Activated CD4-positive, alpha-beta T cell treated with anti-CD3 and anti-CD28 coated beads, Interleukin-2, amount 50 U/mL, for 4 hours (primary cell): ENCODE results near the gene NELL1.

Source experiments
- DNase-seq, 2 experiments: peaks; one replicate each; pipeline ENCODE4 v3.0.0-alpha.2; 2020

Gene NELL1

DNA sequence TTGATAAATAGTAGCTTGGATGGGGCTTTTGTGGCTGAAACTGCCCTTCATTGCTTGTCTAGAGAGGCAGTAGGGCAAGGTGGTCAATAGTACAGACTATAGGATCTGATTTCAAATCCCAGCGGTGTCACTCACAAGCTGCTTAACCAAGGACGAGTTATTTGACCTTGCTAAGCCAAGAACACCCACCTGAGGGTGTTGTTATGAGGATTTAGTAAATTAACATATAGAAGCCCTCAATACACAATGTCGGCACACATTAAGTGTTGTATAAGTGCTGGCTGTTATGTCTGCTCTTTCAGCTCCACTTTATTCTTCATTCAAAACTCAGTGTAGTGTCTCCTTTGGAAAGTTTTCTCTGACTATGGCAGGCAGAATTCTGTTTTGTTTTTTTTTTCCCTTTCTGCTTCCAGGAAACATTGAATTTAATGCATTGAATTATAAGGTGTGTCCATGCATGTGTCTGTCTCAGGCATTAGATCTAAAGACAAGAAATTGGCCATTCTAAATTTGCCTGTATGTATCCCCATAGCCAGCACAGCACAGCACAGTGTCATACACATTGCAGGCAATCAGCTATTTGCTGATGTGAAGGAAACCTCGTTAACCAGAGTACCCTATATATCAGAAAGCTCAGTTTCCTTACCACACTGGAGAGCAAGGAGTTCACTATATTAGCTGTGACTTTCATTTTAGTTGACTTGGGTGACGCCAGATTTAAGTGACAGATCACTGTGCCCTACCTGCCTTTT is 212.1 kb downstream of the NELL1 start:
- no peak for DNase-seq

DNA sequence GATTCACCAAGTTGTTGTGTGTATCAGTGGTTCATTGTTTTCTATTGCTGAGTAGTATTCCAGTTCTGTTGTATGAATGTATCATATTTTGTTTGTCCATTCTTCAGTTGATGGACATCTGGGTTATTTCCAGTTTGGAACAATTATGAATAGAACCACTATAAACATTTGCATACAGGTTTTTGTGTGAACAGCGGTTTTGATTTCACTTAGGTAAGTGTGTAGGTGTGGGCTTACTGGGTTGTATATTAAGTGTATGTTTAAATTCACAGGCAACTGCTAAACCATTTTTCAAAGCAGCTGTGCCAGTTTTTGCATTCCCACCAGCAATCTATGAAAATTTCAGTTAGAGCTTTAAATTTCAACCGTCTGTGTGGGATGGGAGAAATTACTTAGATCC is 217.8 kb downstream of the NELL1 start:
- DNase-seq: no peak

DNA sequence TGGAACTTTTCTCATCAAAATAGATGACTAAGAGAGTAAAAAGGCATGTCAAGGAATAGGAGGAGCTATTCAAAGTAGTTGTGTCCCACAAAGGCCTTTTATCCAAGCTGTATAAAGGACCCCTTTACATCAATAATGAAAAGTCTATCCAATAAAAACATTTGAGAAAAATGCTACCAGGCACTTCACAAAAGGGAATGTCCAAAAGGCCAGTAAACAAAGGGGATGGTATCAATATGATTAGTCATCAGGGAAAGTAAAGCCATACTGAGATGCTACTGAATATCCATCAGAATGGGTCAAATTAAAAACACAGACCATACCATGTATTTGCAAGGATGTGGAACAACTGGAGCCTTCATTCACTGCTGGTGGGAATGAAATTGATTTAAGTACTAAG is 224.9 kb downstream of the NELL1 start:
- no peak for DNase-seq

DNA sequence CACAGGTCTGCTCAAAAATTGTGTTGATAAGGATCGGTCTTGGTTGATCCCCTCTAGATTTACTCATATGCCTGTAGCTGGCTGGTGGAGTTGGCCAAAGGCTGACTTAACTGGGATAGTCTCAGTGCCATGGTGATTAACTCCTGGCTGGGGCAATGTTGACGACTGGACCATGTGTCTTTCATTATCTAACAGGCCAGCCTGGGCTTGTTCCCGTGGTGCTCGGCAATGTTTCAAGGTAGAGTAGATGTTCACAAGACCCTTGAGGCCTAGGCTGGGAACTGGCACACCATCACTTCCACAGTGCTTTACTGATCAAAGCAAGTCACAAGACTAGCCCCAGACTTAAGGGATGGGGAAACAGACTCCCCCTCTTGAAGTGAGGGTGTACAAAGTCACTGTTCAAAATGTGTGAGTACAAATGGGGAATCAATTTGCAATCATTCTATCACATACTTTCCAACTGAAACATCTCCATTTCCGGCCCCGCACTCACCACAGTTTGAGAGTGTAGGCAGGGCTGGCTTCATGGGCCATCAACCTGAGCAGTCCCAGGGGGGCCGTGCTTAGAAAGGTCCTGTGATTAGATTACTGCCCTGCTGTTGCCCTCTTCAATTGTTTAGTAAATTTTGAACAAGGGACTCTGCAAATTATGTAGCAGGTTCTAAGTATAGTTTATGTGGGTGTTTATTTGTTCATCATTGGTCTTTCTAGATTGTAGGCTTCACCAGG is 240.8 kb downstream of the NELL1 start:
- DNase-seq: no peak

DNA sequence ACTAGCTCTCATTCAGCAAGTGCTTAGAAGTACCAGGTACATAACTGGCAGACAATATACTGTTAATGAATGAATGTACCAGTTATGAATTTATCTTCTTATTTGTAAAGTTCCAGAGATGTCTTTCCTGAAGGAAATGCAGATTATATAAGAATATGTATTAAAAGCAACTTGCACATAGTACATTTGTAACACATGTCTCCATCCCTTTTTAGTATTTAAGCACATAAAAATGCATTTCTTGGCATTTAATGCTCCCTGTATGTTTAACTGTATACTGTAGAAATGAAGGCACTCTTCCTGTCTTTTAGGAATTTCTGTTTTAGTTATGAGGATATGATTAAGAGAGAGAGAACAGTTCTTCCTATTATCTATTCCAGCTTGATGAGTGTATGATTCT is 241.3 kb downstream of the NELL1 start:
- no peak for DNase-seq

DNA sequence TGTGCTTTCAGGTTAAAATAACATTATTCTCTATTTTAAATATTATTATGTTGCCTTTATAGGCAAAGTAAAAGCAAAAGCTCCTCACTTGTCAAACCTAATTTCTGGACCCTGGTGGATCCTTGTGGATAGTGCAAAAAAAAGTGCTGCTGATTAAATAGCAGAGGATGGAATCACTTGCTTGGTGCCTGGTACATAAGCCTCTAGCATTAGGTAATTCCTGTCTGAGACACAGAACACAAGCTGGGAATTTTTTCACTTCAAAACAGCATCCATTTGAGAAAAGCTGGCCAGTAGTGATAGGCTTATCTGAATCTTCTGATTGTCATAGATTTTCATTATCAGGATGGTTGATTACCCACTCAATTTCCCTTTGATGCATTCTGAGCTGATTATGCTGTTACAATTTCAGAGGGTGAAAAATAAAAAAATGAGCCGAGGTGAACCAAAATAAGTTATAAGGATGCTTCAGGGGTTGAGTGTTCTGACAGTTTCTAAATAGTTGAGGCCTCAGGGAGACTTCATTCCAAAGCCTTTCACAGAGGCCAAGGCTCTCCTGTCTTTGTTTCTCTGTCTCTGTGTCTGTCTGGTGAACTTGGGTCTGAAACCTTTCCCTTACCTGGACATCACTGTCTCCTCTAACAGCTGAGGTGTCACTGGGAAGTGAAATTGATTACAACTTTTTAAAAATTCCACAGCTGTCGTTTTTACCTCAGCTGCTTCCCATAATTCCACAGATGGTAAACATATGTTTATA is 242.9 kb downstream of the NELL1 start:
- DNase-seq: no peak

DNA sequence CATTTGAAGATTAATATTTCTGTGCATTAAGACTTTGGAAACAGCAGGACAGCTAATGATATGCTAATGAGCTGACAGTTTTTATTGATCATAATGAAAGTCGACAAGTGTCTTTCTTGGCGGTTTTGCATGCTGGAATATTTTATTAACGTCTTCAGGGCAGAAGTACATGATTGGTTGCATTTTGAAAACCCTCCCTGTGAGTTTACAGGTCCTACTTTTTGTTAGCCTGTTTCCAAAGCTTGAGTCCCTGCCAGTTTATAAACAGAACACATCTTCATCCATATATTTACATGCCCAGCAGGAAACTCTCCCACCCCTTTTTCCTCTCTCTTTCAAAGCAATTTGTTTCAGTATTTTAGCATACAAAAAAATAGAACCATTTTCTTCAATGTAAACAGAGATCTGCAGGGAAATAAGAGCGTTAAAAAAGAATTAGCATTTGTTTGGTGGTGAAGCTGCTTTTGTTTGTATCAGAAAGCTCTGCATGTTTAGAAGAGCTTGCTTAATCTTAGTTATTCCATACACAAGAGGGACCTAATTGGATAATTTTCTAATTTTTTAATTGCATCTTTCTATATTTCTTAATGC is 243.6 kb downstream of the NELL1 start:
- no peak for DNase-seq

DNA sequence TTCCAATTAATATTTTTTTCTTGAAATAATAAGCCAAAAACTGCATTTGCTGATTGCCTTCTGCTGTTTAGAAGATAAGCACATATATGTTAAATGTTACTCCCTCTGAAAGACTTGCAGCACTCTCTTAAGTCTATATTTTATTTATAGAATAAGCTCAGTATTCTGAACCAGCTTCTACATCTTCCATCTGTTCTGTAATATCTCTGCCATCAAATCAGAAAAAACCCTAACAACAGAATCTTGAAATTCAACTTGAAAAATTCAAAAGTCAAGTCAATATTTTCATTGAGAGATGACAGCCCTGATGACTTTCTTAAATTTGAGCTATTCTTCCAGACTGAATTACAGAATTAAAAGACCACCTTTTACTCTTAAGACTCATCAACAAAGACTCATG is 247.9 kb downstream of the NELL1 start:
- DNase-seq: no peak

DNA sequence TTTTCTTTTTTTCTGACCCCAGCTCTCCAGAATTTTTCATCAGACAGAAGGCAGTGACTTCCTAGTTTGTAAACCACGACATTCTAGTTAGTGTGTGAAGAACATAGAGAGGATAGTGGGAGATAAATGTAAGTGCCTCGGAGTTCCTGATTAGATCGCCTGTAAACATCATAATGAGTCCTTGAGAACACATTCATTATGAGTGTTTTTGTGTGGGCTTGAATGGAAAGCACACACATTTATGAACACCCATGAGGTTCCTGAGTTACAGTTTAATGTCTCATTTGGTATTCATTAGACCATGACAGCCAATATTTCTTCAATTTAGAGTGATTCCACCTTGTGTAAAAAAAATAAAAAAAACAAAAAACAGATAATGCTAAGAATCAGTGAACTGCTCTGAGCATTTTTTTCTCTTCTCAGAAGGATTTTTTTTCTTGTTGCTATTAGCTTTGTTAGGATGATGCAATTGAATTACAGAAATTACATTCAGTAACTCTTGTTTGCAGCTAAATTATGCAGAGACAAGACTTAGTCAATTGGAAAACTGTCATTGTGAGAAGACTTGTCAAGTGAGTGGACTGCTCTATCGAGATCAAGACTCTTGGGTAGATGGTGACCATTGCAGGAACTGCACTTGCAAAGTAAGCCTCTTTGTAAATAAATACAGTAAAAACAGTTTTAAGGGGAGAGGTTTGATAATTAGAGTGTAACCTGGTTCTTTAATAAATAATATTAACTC is 257.6 kb downstream of the NELL1 start:
- DNase-seq: no peak

DNA sequence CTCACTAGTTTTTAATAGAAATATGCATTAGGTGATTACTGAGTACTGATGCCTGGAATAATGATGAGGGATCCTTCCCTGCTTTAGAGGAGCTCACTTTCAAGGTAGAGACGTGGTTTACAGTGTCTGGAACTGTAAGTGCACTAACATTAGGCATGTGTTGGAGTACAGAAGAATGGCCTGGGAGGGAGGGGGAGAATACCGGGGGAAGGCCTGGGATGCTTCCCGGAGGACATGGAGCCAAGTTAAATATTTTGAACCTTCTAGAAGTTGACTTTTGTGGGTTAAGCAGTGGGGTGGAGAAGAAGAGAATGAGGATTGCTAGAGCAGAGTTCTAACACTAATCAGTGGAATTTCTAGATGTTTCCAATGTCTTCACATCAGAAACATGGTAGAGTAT is 261.6 kb downstream of the NELL1 start:
- DNase-seq: no peak

DNA sequence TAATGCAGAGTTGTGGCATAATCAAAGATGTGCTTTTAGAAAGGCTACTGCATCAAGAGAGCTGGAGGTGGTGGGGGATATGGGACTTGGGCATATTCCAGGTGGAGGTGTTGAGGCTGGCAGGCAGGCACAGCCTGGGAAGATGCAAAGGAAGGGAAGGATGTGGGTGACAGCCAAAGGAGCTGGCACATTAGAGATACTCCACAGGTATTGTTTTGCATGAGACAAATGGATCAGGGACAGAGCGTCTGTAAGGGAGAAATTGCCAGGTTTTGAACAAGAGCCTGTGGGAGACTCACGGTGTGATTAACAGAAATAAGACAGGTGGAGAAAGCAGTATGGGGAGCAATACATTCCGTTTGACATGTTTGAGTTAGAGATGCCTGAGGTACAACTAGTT is 263.7 kb downstream of the NELL1 start:
- no peak for DNase-seq

DNA sequence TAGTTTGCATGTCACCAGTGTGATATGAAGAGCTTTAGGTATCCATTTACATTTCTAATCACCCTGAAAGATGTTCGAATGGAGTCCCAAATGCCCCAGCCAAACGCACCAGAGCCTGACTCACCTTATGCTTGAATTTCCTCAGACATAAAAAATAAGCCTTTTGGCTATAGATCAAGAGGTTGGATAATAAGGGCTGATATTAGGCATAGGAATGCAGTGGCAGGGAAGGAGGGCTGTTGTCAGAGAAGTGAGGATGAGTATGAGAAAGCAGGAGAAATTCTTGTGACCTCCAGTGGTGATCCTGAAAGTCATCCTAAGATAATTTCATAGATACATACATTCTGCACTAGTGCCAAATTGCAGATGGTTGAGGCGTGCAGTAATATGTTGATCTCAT is 264.6 kb downstream of the NELL1 start:
- no peak for DNase-seq

DNA sequence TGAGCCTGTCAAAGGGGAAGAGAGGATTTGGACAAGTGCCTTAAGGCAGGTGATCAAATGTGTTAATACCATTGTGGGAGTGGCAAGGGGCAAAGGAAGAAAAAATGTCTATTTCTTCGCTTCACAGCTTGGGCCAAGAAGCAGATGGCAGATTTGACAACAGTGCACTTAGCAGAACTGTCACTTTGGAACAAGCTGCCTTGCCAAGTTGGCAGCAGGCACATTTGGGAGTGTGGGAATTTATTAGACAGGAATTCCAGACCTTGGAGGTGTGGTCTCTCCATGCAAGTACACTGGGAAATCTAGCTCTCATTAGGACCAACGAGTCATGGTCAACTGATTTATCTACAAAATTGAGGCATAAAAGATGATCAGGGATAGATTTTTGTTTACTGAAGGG is 265.1 kb downstream of the NELL1 start:
- DNase-seq: no peak

DNA sequence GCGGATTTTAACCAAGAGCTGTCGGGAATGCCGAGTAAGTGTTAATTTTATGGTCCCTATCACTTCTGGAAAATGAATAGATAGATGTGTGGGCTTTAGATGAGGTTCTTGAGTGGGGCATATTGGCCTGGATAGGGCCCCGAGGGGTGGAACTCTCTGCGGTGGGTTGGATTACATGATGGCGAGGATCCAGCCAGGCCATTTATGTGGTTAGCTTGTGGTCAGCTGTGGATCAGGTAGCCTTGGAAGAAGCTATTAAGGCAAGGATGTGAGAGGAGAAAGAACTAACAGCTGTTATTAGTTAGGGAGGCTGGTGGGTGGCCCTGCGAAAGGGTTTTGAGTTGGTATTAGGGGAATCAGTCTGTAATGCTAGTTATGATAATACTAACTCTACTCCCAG is 268.4 kb downstream of the NELL1 start:
- DNase-seq: no peak

DNA sequence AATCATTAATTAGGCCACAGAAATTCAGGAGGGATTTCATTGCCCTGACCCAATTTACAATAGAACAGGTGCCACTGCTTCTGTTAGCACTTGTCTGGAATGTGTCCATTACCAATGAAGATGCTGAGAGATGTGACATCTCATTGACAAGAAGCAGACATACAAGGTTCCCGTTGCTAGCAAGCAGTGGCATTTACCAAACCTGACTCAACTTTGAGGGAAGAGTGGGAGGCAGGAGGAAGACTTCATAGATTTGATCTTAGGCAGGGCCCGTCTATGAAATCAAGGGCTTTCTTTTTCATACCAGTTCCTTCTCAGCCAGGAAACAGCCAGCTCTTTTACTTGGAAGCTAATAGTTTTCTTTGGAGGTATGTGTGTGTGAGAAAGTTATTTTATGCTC is 280.2 kb downstream of the NELL1 start:
- no peak for DNase-seq

DNA sequence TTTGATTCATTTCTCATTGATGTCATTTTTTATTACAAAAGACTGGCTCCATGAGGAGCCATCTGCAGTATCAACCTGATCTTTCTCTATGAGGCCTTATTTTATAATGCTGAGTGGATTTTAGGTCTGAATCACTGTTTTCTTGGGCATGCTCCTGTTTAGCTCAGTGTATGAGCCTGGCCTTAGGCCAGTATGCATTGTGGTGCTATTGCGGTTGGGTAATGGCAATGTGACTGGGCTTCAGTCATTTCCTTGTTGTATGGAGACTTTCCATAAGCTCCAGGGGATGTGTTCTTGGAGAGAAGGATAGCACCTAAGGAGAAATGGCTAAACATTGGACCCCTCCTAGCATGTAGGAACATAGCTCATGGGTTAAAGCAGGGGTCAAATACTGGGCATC is 293.2 kb downstream of the NELL1 start:
- no peak for DNase-seq

DNA sequence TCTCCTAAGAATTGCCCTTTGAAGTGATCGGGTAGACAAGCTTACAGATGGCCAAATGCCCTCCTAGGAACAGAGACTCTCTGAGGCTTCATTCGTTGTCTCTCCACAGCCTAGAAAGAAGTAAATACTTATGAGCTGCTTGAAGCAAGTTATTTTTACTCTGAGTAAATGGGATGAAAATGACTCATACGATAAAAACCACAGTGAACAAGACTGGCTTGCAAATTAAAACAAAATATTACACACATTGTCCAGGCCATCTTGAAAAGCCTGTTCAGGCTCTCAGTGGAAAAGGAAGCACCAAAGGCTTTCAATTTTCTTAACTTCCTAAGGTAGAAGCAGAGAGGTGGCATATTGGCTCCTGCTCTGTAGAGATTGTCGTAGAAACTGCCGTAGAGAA is 294.2 kb downstream of the NELL1 start:
- no peak for DNase-seq

DNA sequence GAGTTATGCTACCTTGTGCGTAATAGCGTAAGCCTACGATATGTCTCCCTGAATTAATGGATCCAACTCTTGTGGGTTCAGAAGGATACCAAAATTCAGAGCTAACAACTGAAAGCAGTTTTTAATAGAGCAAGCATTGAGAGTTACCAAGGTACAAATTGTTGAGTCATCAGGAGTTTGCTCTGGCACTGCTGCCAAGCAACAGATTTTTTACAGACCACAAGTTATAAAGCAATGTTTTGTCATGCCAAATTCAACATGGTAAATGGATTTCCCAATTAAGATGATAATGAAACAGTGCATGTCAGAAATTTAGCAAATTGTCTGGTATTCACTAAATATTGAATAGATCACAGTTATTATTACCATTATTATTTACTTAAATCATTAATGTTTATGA is 295.6 kb downstream of the NELL1 start:
- DNase-seq: no peak

DNA sequence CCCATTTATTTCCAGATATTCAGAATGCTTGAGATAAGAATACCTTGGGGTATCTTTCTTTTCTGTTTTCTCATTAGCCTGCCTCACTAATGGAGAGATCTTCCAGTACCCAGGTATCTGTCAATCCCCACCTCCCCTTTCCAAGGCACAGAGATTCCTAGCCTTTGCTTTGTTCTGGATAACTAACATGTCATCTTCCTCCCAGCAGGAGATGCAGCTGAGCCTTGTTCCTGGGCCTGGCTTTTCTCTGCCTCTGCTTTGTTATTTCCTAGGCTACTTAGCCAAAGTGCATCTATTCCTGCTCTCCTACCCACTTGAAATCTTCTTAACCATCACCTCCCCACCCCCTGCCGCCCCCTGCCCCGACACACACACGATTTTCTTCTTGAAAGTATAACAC is 297.1 kb downstream of the NELL1 start:
- DNase-seq: no peak

DNA sequence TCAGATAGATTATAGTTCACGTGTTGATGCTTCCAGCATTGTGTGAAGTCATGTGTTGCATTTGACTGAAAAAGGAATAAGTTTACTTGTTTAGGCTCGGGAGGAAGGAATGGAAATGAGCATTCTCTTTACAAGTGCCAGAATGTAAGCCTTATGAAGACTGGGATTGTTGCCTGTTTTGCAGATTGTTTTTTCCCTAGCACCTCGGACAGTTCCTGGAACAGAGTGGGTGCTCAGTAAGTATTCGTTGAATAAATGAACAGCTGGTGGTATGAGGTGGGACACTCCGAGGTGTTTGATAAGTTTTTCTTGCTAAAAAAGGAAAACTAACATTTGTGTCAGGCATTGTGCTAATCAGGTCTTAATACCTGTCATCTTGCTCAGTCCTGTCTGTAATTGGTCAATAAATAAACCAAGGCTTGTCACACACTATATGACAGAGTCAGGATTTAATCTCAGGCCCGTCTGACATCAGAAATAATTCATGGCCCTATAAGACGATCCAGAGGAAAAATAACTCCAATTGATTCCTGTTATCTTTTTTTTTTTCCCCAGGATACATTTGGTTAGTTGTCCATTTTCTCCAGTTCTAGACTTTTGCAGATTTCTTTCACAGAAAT is 304.7 kb downstream of the NELL1 start:
- no peak for DNase-seq

DNA sequence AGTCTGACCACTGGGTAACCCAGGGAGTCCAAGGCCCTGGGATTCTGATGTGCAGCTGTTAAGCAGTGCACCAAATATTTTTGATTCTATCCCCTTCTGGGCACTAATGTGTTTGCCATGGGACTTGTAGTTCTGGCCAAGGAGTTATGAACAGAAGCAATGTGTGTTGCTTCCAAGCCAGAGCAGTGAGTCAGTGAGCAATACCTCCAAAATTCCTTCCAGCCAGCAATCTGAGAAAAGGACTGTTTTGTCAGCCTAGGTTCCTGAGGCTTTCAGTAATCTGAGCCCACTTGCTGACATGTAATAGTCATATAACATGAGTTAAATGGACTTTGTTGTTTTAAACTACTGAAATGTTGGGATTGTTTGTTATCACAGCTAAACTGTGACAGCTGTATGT is 311.4 kb downstream of the NELL1 start:
- DNase-seq: no peak

DNA sequence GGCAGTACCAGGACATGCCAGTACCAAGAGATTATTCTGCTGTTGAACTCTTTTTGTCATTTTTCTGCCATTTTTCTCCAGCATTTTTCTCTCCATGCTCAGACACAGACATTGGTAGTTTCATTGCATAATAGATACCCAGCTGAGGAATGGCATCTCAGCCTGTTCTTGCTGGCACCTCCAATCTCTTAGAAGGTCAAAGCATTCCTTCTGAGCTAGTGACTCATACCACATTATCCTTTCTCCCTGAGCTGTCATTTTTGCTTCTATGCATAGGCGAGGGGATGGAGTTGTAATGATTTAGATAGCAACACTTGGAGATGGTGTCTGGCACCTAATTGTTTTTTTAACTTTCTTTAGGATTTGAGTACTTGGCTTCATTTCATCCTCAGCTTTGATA is 321.1 kb downstream of the NELL1 start:
- no peak for DNase-seq
